ENCODE measurements around the gene MZF1.

DNA sequence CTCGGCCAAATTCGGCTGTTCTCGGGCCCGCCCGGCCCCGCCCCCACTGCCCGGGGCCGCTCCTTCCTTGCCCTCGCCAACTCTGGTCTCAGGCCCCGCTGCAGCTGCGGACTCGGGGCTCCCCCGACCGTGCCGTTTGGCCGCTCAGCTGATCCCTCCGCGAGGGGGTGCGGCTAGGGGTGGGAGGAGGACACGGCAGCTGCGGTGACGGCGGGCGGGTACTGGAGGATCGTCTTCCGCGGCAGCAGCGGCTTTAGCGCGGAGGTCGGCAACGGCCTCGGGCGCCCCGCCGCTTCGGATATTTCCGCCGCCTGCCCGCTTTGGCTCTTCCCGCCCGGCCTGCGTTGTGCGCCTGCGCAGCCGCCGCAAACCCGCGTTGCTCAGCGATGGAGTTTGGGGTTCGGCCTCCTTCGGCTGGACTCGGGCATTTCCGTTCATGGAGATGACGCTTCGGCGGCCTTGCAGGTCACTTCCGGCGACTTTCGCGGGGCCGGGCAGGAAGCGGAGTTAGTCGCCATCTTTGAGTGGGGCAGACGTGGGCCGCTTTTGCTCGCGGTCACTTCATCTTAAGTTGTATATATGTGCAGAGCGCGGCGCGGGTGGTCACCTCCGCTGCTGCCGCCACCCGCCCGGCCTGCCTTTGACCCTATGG is 14.4 kb downstream of the MZF1 start:
- TF ChIP-seq PML (IDR thresholded peaks at IDR 0.05; ENCODE audit: low read length) = no peak
- TF ChIP-seq JUNB (IDR thresholded peaks at IDR 0.05) = no peak
- no peak; the same call in 1 of the 2 replicates for TF ChIP-seq POLR2AphosphoS5 (IDR thresholded peaks at IDR 0.05; ENCODE audit: low read length)
- TF ChIP-seq TAF1 (IDR thresholded peaks at IDR 0.05; ENCODE audit: borderline replicate concordance, low read depth, low read length) = peak; percentile 48; the same call in 1 of the 2 replicates
- TF ChIP-seq POU2F2 (IDR thresholded peaks at IDR 0.05; ENCODE audit: borderline replicate concordance, low read depth, low read length) = peak; percentile 43; the same call in 1 of the 3 replicates
- no peak for TF ChIP-seq MAX (IDR thresholded peaks at IDR 0.05; ENCODE audit: low read depth, low read length)
- TF ChIP-seq CTCF (IDR thresholded peaks at IDR 0.05 in 2 of 3, conservative IDR thresholded peaks at IDR 0.05 in 1 of 3; ENCODE audit: control insufficient read depth in 2 of 3, extremely low read depth in 1 of 3, insufficient read depth in 1 of 3, low read depth in 3 of 3, low read length in 3 of 3) = no peak
- TF ChIP-seq, protein P1, sequence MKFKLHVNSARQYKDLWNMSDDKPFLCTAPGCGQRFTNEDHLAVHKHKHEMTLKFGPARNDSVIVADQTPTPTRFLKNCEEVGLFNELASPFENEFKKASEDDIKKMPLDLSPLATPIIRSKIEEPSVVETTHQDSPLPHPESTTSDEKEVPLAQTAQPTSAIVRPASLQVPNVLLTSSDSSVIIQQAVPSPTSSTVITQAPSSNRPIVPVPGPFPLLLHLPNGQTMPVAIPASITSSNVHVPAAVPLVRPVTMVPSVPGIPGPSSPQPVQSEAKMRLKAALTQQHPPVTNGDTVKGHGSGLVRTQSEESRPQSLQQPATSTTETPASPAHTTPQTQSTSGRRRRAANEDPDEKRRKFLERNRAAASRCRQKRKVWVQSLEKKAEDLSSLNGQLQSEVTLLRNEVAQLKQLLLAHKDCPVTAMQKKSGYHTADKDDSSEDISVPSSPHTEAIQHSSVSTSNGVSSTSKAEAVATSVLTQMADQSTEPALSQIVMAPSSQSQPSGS (IDR thresholded peaks at IDR 0.05; ENCODE audit: low read length) = no peak
